HepG2 (cell line): ENCODE measurements around the gene RNPEPL1. TPM values are rescaled to one million over a fixed set of nuclear protein-coding genes. Genes with fewer than 3 reads are reported as not detected.

Experiments used
- ATAC-seq: fragments of 200-7000 bp; cut with Tn5 transposase; 3 replicates; pipeline ENCODE4 v1.9.1; 2020; ENCODE audit warnings: mild to moderate bottlenecking, moderate library complexity
- BruUV-seq: library from RNA; stranded (reverse); fragments of 400-500 nt; replicated peaks from 2 replicates; lab custom pipeline; 2021; lab: Mats Ljungman, UMichigan
- CTCF ChIA-PET: fragments of 300-600 bp; formaldehyde crosslinking; extraction: SDS; loops from one replicate; lab custom pipeline; 2021; ENCODE audit warnings: low total read pairs, inconsistent platforms, low intra/inter-chr PET ratio; lab: Yijun Ruan, JAX
- POLR2A ChIA-PET: fragments of 350-600 bp; sonication (Branson Sonifier 250); formaldehyde crosslinking; loops from one replicate; lab custom pipeline; 2020; ENCODE audit warnings: antibody characterized with exemption, inconsistent platforms; lab: Yijun Ruan, JAX
- DNase-seq: peaks from one replicate; pipeline ENCODE4 v3.0.0-alpha.2; 2015; ENCODE audit warnings: low spot score
- FAIRE-seq: peaks from 3 replicates; lab custom pipeline; 2011; peaks lifted over from hg19 to GRCh38; lab: Jason Lieb, UNC
- H2AFZ ChIP-seq: one replicate; pipeline ENCODE4 v1.6.1; 2011; ENCODE audit warnings: low read length, inconsistent platforms
- H3K27ac ChIP-seq: fragments of 300-600 bp; 3 replicates; pipeline ENCODE4 v1.8.0; 2011; ENCODE audit warnings: mixed run types, mild to moderate bottlenecking, mixed read lengths, low read length, inconsistent platforms; ENCODE audit not compliant: insufficient read depth; ENCODE audit errors: extremely low read length
- H3K27me3 ChIP-seq, 2 experiments: fragments of 200-600 bp in 1 of 2; 2 replicates in 1 of 2; 3 replicates in 1 of 2; pipeline versions ENCODE4 v1.6.0 to v1.8.0; 2011; ENCODE audit warnings: low read length in 2 of 2, mild to moderate bottlenecking in 2 of 2, moderate library complexity in 2 of 2, inconsistent platforms in 1 of 2; ENCODE audit not compliant: insufficient read depth in 2 of 2, control insufficient read depth in 1 of 2
- H3K36me3 ChIP-seq, 2 experiments: fragments of 200-600 bp in 1 of 2; replicated peaks in 1 of 2; 2 replicates in 1 of 2; 3 replicates in 1 of 2; pipeline versions ENCODE4 v1.5.1 to v1.8.0; 2011; ENCODE audit warnings: low read length in 2 of 2, inconsistent platforms in 1 of 2; ENCODE audit not compliant: insufficient read depth in 2 of 2, control insufficient read depth in 1 of 2
- H3K4me1 ChIP-seq: 2 replicates; pipeline ENCODE4 v1.5.1; 2012; ENCODE audit warnings: low read length, inconsistent platforms; ENCODE audit not compliant: insufficient read depth
- H3K4me2 ChIP-seq: 2 replicates; pipeline ENCODE4 v1.6.0; 2011; ENCODE audit warnings: low read depth, low read length, inconsistent platforms
- H3K4me3 ChIP-seq, 3 experiments: fragments of 200-600 bp in 1 of 3; sonication (generic), shearing (Covaris generic) in 1 of 3; replicated peaks in 1 of 3; 2 replicates each; pipeline ENCODE4 v1.5.1; 2011 to 2016; ENCODE audit warnings: low read length in 3 of 3, inconsistent platforms in 2 of 3, low read depth in 2 of 3, mild to moderate bottlenecking in 2 of 3, control low read depth in 1 of 3, mixed read lengths in 1 of 3; ENCODE audit not compliant: insufficient read depth in 1 of 3
- H3K79me2 ChIP-seq: one replicate; pipeline ENCODE4 v1.6.1; 2011; ENCODE audit warnings: low read length, inconsistent platforms; ENCODE audit not compliant: insufficient read depth
- H3K9ac ChIP-seq: 2 replicates; pipeline ENCODE4 v1.6.0; 2011; ENCODE audit warnings: mild to moderate bottlenecking, low read depth, low read length, inconsistent platforms; ENCODE audit not compliant: insufficient read depth
- H3K9me3 ChIP-seq: 2 replicates; pipeline ENCODE4 v1.5.1; 2012; ENCODE audit warnings: mild to moderate bottlenecking, low read length
- H4K20me1 ChIP-seq: 2 replicates; pipeline ENCODE4 v1.6.0; 2011; ENCODE audit warnings: inconsistent platforms, mild to moderate bottlenecking, low read length, moderate library complexity; ENCODE audit not compliant: insufficient read depth
- CAMTA2 ChIP-seq: sonication (generic); formaldehyde crosslinking; IDR thresholded peaks from 2 replicates; pipeline ENCODE4 v1.4.0; 2020; ENCODE audit warnings: mild to moderate bottlenecking, missing genetic modification reagents, borderline replicate concordance
- CBX5 ChIP-seq: sonication (generic); formaldehyde crosslinking; IDR thresholded peaks from 2 replicates; pipeline ENCODE4 v1.4.0; 2020; ENCODE audit warnings: missing genetic modification reagents, borderline replicate concordance
- CHD4 ChIP-seq: fragments of 200-600 bp; sonication (generic); IDR thresholded peaks from 2 replicates; pipeline ENCODE4 v1.7.0; 2017; ENCODE audit warnings: mild to moderate bottlenecking, low read length, borderline replicate concordance
- CREBL2 ChIP-seq: sonication (generic); formaldehyde crosslinking; IDR thresholded peaks from 2 replicates; pipeline ENCODE4 v1.8.1; 2023; ENCODE audit warnings: missing genetic modification reagents, mild to moderate bottlenecking, borderline replicate concordance
- FIP1L1 ChIP-seq: fragments of 200-400 bp; formaldehyde crosslinking; IDR thresholded peaks from 2 replicates; pipeline ENCODE4 v1.6.1; 2018; ENCODE audit warnings: low read depth, mild to moderate bottlenecking, low read length, moderate library complexity, borderline replicate concordance; ENCODE audit not compliant: insufficient read depth
- HDAC1 ChIP-seq: sonication (generic); formaldehyde crosslinking; IDR thresholded peaks from 2 replicates; pipeline ENCODE4 v1.5.1; 2020; ENCODE audit warnings: mild to moderate bottlenecking, missing genetic modification reagents
- LCORL ChIP-seq, 2 experiments: fragments of 450-650 bp in 1 of 2; sonication (generic) in 1 of 2; formaldehyde crosslinking in 1 of 2; IDR thresholded peaks; 2 replicates each; pipeline versions ENCODE4 v1.5.0 to v1.6.1; 2017 to 2020; ENCODE audit warnings: antibody characterized with exemption in 1 of 2, missing genetic modification reagents in 1 of 2
- MAZ ChIP-seq, 2 experiments: sonication (generic) in 1 of 2; formaldehyde crosslinking in 1 of 2; IDR thresholded peaks; 2 replicates each; pipeline versions ENCODE4 v1.5.0 to v1.6.1; 2012 to 2020; ENCODE audit warnings: low read depth in 2 of 2, mild to moderate bottlenecking in 2 of 2, borderline replicate concordance in 1 of 2, improper control_type of control experiment in 1 of 2, low read length in 1 of 2, missing genetic modification reagents in 1 of 2, moderate library complexity in 1 of 2
- RBAK ChIP-seq: sonication (generic); formaldehyde crosslinking; IDR thresholded peaks from 2 replicates; pipeline ENCODE4 v1.5.1; 2020; ENCODE audit warnings: mild to moderate bottlenecking, missing genetic modification reagents
- ZC3H4 ChIP-seq: sonication (generic); formaldehyde crosslinking; IDR thresholded peaks from 2 replicates; pipeline ENCODE4 v1.4.0; 2020; ENCODE audit warnings: missing genetic modification reagents, borderline replicate concordance
- ZNF317 ChIP-seq: sonication (generic); formaldehyde crosslinking; IDR thresholded peaks from 2 replicates; pipeline ENCODE4 v1.5.0; 2020; ENCODE audit warnings: mild to moderate bottlenecking, missing genetic modification reagents
- ZNF33B ChIP-seq: sonication (generic); formaldehyde crosslinking; IDR thresholded peaks from 2 replicates; pipeline ENCODE4 v1.5.1; 2020; ENCODE audit warnings: mild to moderate bottlenecking, missing genetic modification reagents
- ZNF550 ChIP-seq: sonication (generic); formaldehyde crosslinking; IDR thresholded peaks from 2 replicates; pipeline ENCODE4 v1.4.0; 2020; ENCODE audit warnings: mild to moderate bottlenecking, missing genetic modification reagents, borderline replicate concordance
- ZNF552 ChIP-seq: sonication (generic); formaldehyde crosslinking; IDR thresholded peaks from 2 replicates; pipeline ENCODE4 v1.9.0; 2022; ENCODE audit warnings: missing genetic modification reagents, mild to moderate bottlenecking, borderline replicate concordance
- ZSCAN22 ChIP-seq: sonication (generic); formaldehyde crosslinking; IDR thresholded peaks from 2 replicates; pipeline ENCODE4 v1.4.0; 2020; ENCODE audit warnings: mild to moderate bottlenecking, missing genetic modification reagents
- ZSCAN25 ChIP-seq: sonication (generic); formaldehyde crosslinking; IDR thresholded peaks from 2 replicates; pipeline ENCODE4 v1.8.0; 2022; ENCODE audit warnings: mild to moderate bottlenecking, missing genetic modification reagents
- WGBS: methylation state at CpG from one replicate; pipeline ENCODE4 v1.1.6; 2017; ENCODE audit warnings: low lambda C conversion rate; 5-methylcytosine and 5-hydroxymethylcytosine counted together
- in situ Hi-C: cut with HindIII; loops from 2 replicates; pipeline ENCODE4 v1.10.0; 2017; ENCODE audit warnings: low pct_unique_long_range_greater_than_20kb; ENCODE audit not compliant: extremely low pct_ligation_motif_present
- intact Hi-C: fragments of 100-400 bp; cut with micrococcal nuclease; formaldehyde crosslinking; loops from one replicate; pipeline ENCODE4 v1.10.0; 2022; ENCODE audit not compliant: unreplicated experiment
- polyA plus RNA-seq, 8 experiments: library from polyadenylated mRNA; depleted of rRNA in 3 of 8; stranded (reverse) in 7 of 8; unstranded in 1 of 8; fragments of >200 nt; fragmentation: Illumina TruSeq in 4 of 8; extraction: Trizol in 4 of 8; gene quantifications; 2 replicates each; pipeline versions ENCODE4 v1.2.1 to v1.2.3, GENCODE V29; 2011 to 2016; ENCODE audit warnings: low read depth in 4 of 8, missing spikeins in 1 of 8, mixed read lengths in 1 of 8; ENCODE audit not compliant: insufficient read depth in 1 of 8
- total RNA-seq, 5 experiments: library from RNA; depleted of rRNA; stranded (reverse); fragments of >200 nt; fragmentation: Illumina TruSeq; extraction: Trizol; gene quantifications; 2 replicates each; pipeline ENCODE4 v1.2.3, GENCODE V29; 2016; ENCODE audit warnings: low read depth in 1 of 5
- TF ChIP-seq, protein P1 (sequence below): sonication (generic); formaldehyde crosslinking; IDR thresholded peaks from 2 replicates; pipeline ENCODE4 v1.8.0; 2022; ENCODE audit warnings: mild to moderate bottlenecking, missing genetic modification reagents, moderate library complexity
- TF ChIP-seq, protein P2 (sequence below): sonication (generic); formaldehyde crosslinking; IDR thresholded peaks from 2 replicates; pipeline ENCODE4 v1.4.0; 2020; ENCODE audit warnings: missing genetic modification reagents, low read depth, mild to moderate bottlenecking, borderline replicate concordance
- TF ChIP-seq, protein P3 (sequence below): sonication (generic); formaldehyde crosslinking; IDR thresholded peaks from 2 replicates; pipeline ENCODE4 v1.5.0; 2020; ENCODE audit warnings: mild to moderate bottlenecking, missing genetic modification reagents

RNPEPL1 gene
- total and polyA plus RNA-seq, 2 of the 13 experiments (the other 11 are each of a cell fraction or from before 2014, with no cell fraction given): 13.0 to 18.0 TPM

- Histone ChIP-seq H3K4me3 (peak overlapping the region; percentile 79 to 85 (median 80); a peak in 3 of 6 replicates), H4K20me1 (no peaks in the 10 kb centered on the region), H3K9me3 (no peaks in the 10 kb centered on the region), H3K4me1 (peaks cover 41% of the 10 kb centered on the region), H3K4me2 (peak overlapping the region; percentile 93), H3K27me3 (no peaks in the 10 kb centered on the region), H3K36me3 (peaks cover 8 to 18% of the 10 kb centered on the region in 2 experiments), H2AFZ (no peak overlapping the region), H3K79me2 (peaks cover 28% of the 10 kb centered on the region), H3K27ac (peak overlapping the region; percentile 90), H3K9ac (peak overlapping the region; percentile 92)
- FAIRE-seq (no peak), DNase-seq (no peak), ATAC-seq (no peak)
- intact Hi-C loops (no loop called here), in situ Hi-C loops (loop anchor here (25.0 kb wide), 1 partner anchor 653 kb away; no protein-coding TSS in a partner anchor)
- BruUV-seq: no TSS peak
- ChIA-PET CTCF (no interaction called here), POLR2A (interaction anchor here (4.9 kb wide), 1 partner anchor 28 kb away, joined by 86 read pairs; the partner anchor contains the start of gene CAPN10)
- 87% methylated on average over 3 of the region's 3 CpGs for WGBS
- TF ChIP-seq ZNF317 (CRISPR knock-in tag): 0 out of 2 replicates have a peak, but pooled peaks have one; percentile 6
- TF ChIP-seq CHD4: no peak
- TF ChIP-seq RBAK: no peak
- no peak for TF ChIP-seq FIP1L1
- no peak for TF ChIP-seq ZNF552 (CRISPR knock-in tag)
- 0 out of 2 replicates have a peak, but pooled peaks have one; percentile 40 for TF ChIP-seq ZC3H4 (CRISPR knock-in tag)
- TF ChIP-seq, protein P1, sequence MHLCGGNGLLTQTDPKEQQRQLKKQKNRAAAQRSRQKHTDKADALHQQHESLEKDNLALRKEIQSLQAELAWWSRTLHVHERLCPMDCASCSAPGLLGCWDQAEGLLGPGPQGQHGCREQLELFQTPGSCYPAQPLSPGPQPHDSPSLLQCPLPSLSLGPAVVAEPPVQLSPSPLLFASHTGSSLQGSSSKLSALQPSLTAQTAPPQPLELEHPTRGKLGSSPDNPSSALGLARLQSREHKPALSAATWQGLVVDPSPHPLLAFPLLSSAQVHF: no peak
- no peak for TF ChIP-seq LCORL (IDR thresholded peaks at IDR 0.05)
- TF ChIP-seq LCORL (CRISPR knock-in tag; IDR thresholded peaks at IDR 0.05): no peak
- TF ChIP-seq ZNF550 (CRISPR knock-in tag): no peak
- TF ChIP-seq MAZ (IDR thresholded peaks at IDR 0.05; ENCODE audit: borderline replicate concordance, low read depth, low read length): no peak
- TF ChIP-seq MAZ (CRISPR knock-in tag; IDR thresholded peaks at IDR 0.05; ENCODE audit: low read depth): 0 out of 2 replicates have a peak, but pooled peaks have one; percentile 7
- TF ChIP-seq, protein P2, sequence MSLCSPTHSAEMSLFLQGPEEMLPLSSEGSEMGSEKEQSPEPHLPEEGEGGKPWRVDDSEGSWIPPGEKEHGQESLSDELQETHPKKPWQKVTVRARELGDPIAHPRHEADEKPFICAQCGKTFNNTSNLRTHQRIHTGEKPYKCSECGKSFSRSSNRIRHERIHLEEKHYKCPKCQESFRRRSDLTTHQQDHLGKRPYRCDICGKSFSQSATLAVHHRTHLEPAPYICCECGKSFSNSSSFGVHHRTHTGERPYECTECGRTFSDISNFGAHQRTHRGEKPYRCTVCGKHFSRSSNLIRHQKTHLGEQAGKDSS (CRISPR knock-in tag): 0 out of 2 replicates have a peak, but pooled peaks have one; percentile 43
- 0 out of 2 replicates have a peak, but pooled peaks have one; percentile 2 for TF ChIP-seq ZSCAN22 (CRISPR knock-in tag)
- no peak for TF ChIP-seq ZSCAN25
- TF ChIP-seq, protein P3, sequence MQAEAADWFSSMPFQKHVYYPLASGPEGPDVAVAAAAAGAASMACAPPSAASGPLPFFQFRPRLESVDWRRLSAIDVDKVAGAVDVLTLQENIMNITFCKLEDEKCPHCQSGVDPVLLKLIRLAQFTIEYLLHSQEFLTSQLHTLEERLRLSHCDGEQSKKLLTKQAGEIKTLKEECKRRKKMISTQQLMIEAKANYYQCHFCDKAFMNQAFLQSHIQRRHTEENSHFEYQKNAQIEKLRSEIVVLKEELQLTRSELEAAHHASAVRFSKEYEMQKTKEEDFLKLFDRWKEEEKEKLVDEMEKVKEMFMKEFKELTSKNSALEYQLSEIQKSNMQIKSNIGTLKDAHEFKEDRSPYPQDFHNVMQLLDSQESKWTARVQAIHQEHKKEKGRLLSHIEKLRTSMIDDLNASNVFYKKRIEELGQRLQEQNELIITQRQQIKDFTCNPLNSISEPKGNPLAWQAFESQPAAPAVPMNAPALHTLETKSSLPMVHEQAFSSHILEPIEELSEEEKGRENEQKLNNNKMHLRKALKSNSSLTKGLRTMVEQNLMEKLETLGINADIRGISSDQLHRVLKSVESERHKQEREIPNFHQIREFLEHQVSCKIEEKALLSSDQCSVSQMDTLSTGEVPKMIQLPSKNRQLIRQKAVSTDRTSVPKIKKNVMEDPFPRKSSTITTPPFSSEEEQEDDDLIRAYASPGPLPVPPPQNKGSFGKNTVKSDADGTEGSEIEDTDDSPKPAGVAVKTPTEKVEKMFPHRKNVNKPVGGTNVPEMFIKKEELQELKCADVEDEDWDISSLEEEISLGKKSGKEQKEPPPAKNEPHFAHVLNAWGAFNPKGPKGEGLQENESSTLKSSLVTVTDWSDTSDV (CRISPR knock-in tag): no peak
- TF ChIP-seq CREBL2 (CRISPR knock-in tag): no peak
- no peak for TF ChIP-seq CBX5 (CRISPR knock-in tag)
- no peak for TF ChIP-seq CAMTA2 (CRISPR knock-in tag)
- no peak for TF ChIP-seq HDAC1 (CRISPR knock-in tag)
- TF ChIP-seq ZNF33B (CRISPR knock-in tag): no peak
Observed at GRCh38 chr2:240559286-240559685, 9.0 kb upstream of the RNPEPL1 start.
